GM23338 (cell line): ENCODE data around the gene CLCN1. TPM values are rescaled to one million over a fixed set of nuclear protein-coding genes. Genes with fewer than 3 reads are reported as not detected.

Experiments
- ATAC-seq: fragments of 200-7000 bp; cut with Tn5 transposase; 3 replicates; pipeline ENCODE4 v1.9.1; 2020
- DNase-seq: peaks from one replicate; pipeline ENCODE4 v3.0.0-alpha.2; 2015; ENCODE audit warnings: low spot score
- H2AFZ ChIP-seq: fragments of 200-600 bp; sonication (generic); 2 replicates; pipeline ENCODE4 v1.8.0; 2016; ENCODE audit warnings: antibody characterized with exemption, mild to moderate bottlenecking, moderate library complexity
- H3F3A ChIP-seq: fragments of 200-600 bp; sonication (generic); replicated peaks from 2 replicates; pipeline ENCODE4 v1.8.0; 2017; ENCODE audit warnings: antibody characterized with exemption, mixed run types, low read depth
- H3K27ac ChIP-seq: fragments of 200-600 bp; sonication (generic); 2 replicates; pipeline ENCODE4 v1.6.1; 2016; ENCODE audit warnings: low read depth
- H3K27me3 ChIP-seq: fragments of 200-600 bp; sonication (generic); 2 replicates; pipeline ENCODE4 v1.8.0; 2016; ENCODE audit warnings: mild to moderate bottlenecking, mixed run types, moderate library complexity; ENCODE audit not compliant: insufficient read depth
- H3K36me3 ChIP-seq: fragments of 200-600 bp; sonication (generic); 2 replicates; pipeline ENCODE4 v1.8.0; 2016; ENCODE audit warnings: mild to moderate bottlenecking; ENCODE audit not compliant: insufficient read depth
- H3K4me1 ChIP-seq: fragments of 200-600 bp; sonication (generic); 2 replicates; pipeline ENCODE4 v1.8.0; 2016; ENCODE audit warnings: mild to moderate bottlenecking, moderate library complexity; ENCODE audit not compliant: insufficient read depth
- H3K4me2 ChIP-seq: fragments of 200-600 bp; sonication (generic); 2 replicates; pipeline ENCODE4 v1.7.1; 2017; ENCODE audit warnings: mixed run types
- H3K4me3 ChIP-seq: fragments of 200-600 bp; sonication (generic); 2 replicates; pipeline ENCODE4 v1.6.1; 2016; ENCODE audit warnings: mixed run types
- H3K79me2 ChIP-seq: fragments of 200-600 bp; sonication (generic); replicated peaks from 2 replicates; pipeline ENCODE4 v1.8.0; 2017; ENCODE audit warnings: mild to moderate bottlenecking; ENCODE audit not compliant: insufficient read depth
- H3K9me2 ChIP-seq: fragments of 200-600 bp; sonication (generic); 2 replicates; pipeline ENCODE4 v1.8.0; 2017; ENCODE audit not compliant: insufficient read depth
- H4K20me1 ChIP-seq: fragments of 200-600 bp; sonication (generic); replicated peaks from 2 replicates; pipeline ENCODE4 v1.8.0; 2017; ENCODE audit warnings: mild to moderate bottlenecking; ENCODE audit not compliant: insufficient read depth
- H3K27ac Mint-ChIP-seq: 2 replicates; pipeline ENCODE4 v1.8.0; 2020; ENCODE audit warnings: inconsistent platforms, mild to moderate bottlenecking, moderate library complexity, mixed read lengths
- H3K27me3 Mint-ChIP-seq: 3 replicates; pipeline ENCODE4 v1.8.0; 2022; ENCODE audit warnings: low read depth, mild to moderate bottlenecking, moderate library complexity, mixed read lengths, inconsistent platforms; ENCODE audit not compliant: insufficient read depth, poor library complexity
- H3K36me3 Mint-ChIP-seq: 3 replicates; pipeline ENCODE4 v1.8.0; 2021; ENCODE audit warnings: low read depth, mild to moderate bottlenecking, inconsistent platforms, moderate library complexity, mixed read lengths
- H3K4me1 Mint-ChIP-seq: 3 replicates; pipeline ENCODE4 v1.8.0; 2020; ENCODE audit warnings: mild to moderate bottlenecking, inconsistent platforms, mixed read lengths
- H3K4me3 Mint-ChIP-seq: 3 replicates; pipeline ENCODE4 v1.8.0; 2021; ENCODE audit warnings: moderate library complexity, mild to moderate bottlenecking, inconsistent platforms, mixed read lengths
- H3K9me3 Mint-ChIP-seq: 3 replicates; pipeline ENCODE4 v1.8.0; 2020; ENCODE audit warnings: moderate library complexity, mild to moderate bottlenecking, inconsistent platforms, mixed read lengths
- CREB1 ChIP-seq: fragments of 250-450 bp; sonication (Bioruptor Pico); IDR thresholded peaks from 2 replicates; pipeline ENCODE4 v1.5.0; 2020; ENCODE audit warnings: low read depth, mild to moderate bottlenecking, moderate library complexity
- CTCF ChIP-seq, 2 experiments: fragments of 200-600 bp in 1 of 2; sonication (generic) in 1 of 2; conservative IDR thresholded peaks; 2 replicates each; pipeline versions ENCODE4 v1.5.1 to v1.6.1; 2016 to 2017; ENCODE audit warnings: antibody characterized with exemption in 2 of 2, low read depth in 2 of 2, mild to moderate bottlenecking in 2 of 2, moderate library complexity in 1 of 2
- EZH2 ChIP-seq: fragments of 200-600 bp; sonication (generic); IDR thresholded peaks from one replicate; pipeline ENCODE4 v1.8.0; 2017; ENCODE audit warnings: antibody characterized with exemption, mild to moderate bottlenecking, low read depth; ENCODE audit not compliant: unreplicated experiment
- JUNB ChIP-seq: IDR thresholded peaks from one replicate; pipeline ENCODE4 v1.6.1; 2016; ENCODE audit warnings: antibody characterized with exemption; ENCODE audit not compliant: unreplicated experiment
- NANOG ChIP-seq: IDR thresholded peaks from 2 replicates; pipeline ENCODE4 v1.6.1; 2016; ENCODE audit warnings: antibody characterized with exemption, borderline replicate concordance
- STAT1 ChIP-seq: IDR thresholded peaks from one replicate; pipeline ENCODE4 v1.6.1; 2016; ENCODE audit warnings: antibody characterized with exemption; ENCODE audit not compliant: unreplicated experiment
- ZNF462 ChIP-seq: fragments of 250-450 bp; sonication (Bioruptor Pico); IDR thresholded peaks from 2 replicates; pipeline ENCODE4 v1.5.0; 2020; ENCODE audit warnings: mild to moderate bottlenecking, moderate library complexity
- polyA plus RNA-seq: library from polyadenylated mRNA; unstranded; fragments of >200 nt; fragmentation: Nextera tagmentation; extraction: Ambion mirVana; gene quantifications from 2 replicates; pipeline ENCODE4 v1.2.1, GENCODE V29; 2016
- total RNA-seq: library from RNA; depleted of rRNA; stranded (reverse); fragments of >200 nt; shearing (Covaris generic); gene quantifications from 2 replicates; pipeline ENCODE4 v1.2.3, GENCODE V29; 2014
- TF ChIP-seq, protein P1 (sequence below): IDR thresholded peaks from one replicate; pipeline ENCODE4 v1.6.1; 2018; ENCODE audit warnings: antibody characterized with exemption; ENCODE audit not compliant: unreplicated experiment

The CLCN1 gene
- total and polyA plus RNA-seq, 2 experiments from 2014 or later, result 0.38 to 0.48 TPM

- TF ChIP-seq ZNF462 (CRISPR knock-in tag) (no peak), NANOG (no peak), CREB1 (CRISPR knock-in tag) (no peak), CTCF (conservative IDR thresholded peaks at IDR 0.05; ENCODE audit: low read depth in 2 of 2) (no peak), JUNB (no peak), EZH2 (no peak)
Measured at GRCh38 chr7:143379611-143380259, 63.8 kb downstream of the CLCN1 start (continued).

- Histone ChIP-seq H3K9me2 (no peaks in the 10 kb centered on the region), H3K4me3 (peak overlapping the region; percentile 99), H3K36me3 (peaks cover 7% of the 10 kb centered on the region; the same call in 1 of the 2 replicates), H3K79me2 (peaks cover 46% of the 10 kb centered on the region), H3K4me1 (peaks cover 29% of the 10 kb centered on the region), H4K20me1 (peaks cover 28% of the 10 kb centered on the region), H3K4me2 (peak overlapping the region; percentile 95), H3F3A (peaks cover 12% of the 10 kb centered on the region; the same call in 1 of the 2 replicates), H2AFZ (peak overlapping the region; percentile 72), H3K27me3 (no peaks in the 10 kb centered on the region), H3K27ac (peak overlapping the region; percentile 99)
- DNase-seq (peak; percentile 92), ATAC-seq (peak; percentile 67)
- Mint-ChIP-seq H3K36me3 (peaks cover 11% of the 10 kb centered on the region; the same call in 2 of the 3 replicates), H3K9me3 (no peaks in the 10 kb centered on the region; the same call in 2 of the 3 replicates), H3K4me1 (peaks cover 34% of the 10 kb centered on the region), H3K27me3 (peaks cover 4% of the 10 kb centered on the region), H3K4me3 (peak overlapping the region; percentile 73), H3K27ac (peak overlapping the region; percentile 76; the same call in 1 of the 2 replicates)
- TF ChIP-seq STAT1 (no peak), CTCF (conservative IDR thresholded peaks at IDR 0.05; ENCODE audit: low read depth in 2 of 2) (peak; percentile 75 to 90), JUNB (no peak)
- TF ChIP-seq, protein P1, sequence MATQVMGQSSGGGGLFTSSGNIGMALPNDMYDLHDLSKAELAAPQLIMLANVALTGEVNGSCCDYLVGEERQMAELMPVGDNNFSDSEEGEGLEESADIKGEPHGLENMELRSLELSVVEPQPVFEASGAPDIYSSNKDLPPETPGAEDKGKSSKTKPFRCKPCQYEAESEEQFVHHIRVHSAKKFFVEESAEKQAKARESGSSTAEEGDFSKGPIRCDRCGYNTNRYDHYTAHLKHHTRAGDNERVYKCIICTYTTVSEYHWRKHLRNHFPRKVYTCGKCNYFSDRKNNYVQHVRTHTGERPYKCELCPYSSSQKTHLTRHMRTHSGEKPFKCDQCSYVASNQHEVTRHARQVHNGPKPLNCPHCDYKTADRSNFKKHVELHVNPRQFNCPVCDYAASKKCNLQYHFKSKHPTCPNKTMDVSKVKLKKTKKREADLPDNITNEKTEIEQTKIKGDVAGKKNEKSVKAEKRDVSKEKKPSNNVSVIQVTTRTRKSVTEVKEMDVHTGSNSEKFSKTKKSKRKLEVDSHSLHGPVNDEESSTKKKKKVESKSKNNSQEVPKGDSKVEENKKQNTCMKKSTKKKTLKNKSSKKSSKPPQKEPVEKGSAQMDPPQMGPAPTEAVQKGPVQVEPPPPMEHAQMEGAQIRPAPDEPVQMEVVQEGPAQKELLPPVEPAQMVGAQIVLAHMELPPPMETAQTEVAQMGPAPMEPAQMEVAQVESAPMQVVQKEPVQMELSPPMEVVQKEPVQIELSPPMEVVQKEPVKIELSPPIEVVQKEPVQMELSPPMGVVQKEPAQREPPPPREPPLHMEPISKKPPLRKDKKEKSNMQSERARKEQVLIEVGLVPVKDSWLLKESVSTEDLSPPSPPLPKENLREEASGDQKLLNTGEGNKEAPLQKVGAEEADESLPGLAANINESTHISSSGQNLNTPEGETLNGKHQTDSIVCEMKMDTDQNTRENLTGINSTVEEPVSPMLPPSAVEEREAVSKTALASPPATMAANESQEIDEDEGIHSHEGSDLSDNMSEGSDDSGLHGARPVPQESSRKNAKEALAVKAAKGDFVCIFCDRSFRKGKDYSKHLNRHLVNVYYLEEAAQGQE, result no peak
Measured at GRCh38 chr7:143380260-143380645, 64.3 kb downstream of the CLCN1 start.
